HEK293 (cell line): ENCODE data around the gene NACA2.

ENCODE experiments used
- BCL11A ChIP-seq: fragments of 450-650 bp; formaldehyde crosslinking; IDR thresholded peaks from 2 replicates; pipeline ENCODE4 v1.5.1; 2016; ENCODE audit warnings: low read depth, missing biosample characterization, missing genetic modification characterization
- ZBTB21 ChIP-seq: fragments of 450-650 bp; formaldehyde crosslinking; IDR thresholded peaks from 2 replicates; pipeline ENCODE4 v1.5.1; 2017; ENCODE audit warnings: missing biosample characterization, missing genetic modification characterization
- ZNF274 ChIP-seq, 2 experiments: fragments of 200-500 bp in 1 of 2; fragments of 450-650 bp in 1 of 2; sonication (Bioruptor generic) in 1 of 2; formaldehyde crosslinking in 1 of 2; IDR thresholded peaks; 2 replicates each; pipeline versions ENCODE4 v1.5.1 to v1.6.1; 2014 to 2016; ENCODE audit warnings: borderline replicate concordance in 1 of 2, inconsistent platforms in 1 of 2, low read length in 1 of 2, missing biosample characterization in 1 of 2, missing genetic modification characterization in 1 of 2
- ZNF629 ChIP-seq: fragments of 450-650 bp; formaldehyde crosslinking; IDR thresholded peaks from 2 replicates; pipeline ENCODE4 v1.5.1; 2017; ENCODE audit warnings: missing biosample characterization, missing genetic modification characterization
- TF ChIP-seq, protein P1 (sequence below): fragments of 450-650 bp; formaldehyde crosslinking; IDR thresholded peaks from 2 replicates; pipeline ENCODE4 v1.5.1; 2016; ENCODE audit warnings: missing biosample characterization, missing genetic modification characterization
- TF ChIP-seq, protein P2 (sequence below): fragments of 450-650 bp; formaldehyde crosslinking; IDR thresholded peaks from 2 replicates; pipeline ENCODE4 v1.5.1; 2017; ENCODE audit warnings: missing biosample characterization, missing genetic modification characterization
- TF ChIP-seq, protein P3 (sequence below): fragments of 450-650 bp; formaldehyde crosslinking; IDR thresholded peaks from 2 replicates; pipeline ENCODE4 v1.5.1; 2016; ENCODE audit warnings: missing biosample characterization, missing genetic modification characterization, low read depth

DNA sequence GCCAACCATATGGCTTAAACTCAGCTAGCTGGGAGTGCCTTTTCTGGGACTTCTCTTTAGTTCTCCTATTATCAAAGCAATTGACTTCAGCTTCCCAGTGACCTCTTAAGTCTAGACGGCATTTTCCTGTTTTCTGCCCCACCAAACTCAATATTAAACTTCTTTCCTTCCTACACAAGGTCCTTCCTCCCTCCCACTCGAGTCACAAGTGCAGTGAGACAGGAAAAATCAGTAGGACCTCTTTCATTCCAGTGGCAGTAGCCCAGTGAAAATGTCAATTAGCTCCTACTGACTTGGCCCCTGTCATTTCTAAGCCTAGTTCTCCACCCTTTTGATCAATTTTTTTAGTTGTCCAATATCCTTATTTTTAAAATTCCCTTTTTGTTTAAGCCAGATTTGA, 9.6 kb upstream of the NACA2 start:
- no peak for TF ChIP-seq ZNF629 (tag by site-specific recombination)
- TF ChIP-seq, protein P1, sequence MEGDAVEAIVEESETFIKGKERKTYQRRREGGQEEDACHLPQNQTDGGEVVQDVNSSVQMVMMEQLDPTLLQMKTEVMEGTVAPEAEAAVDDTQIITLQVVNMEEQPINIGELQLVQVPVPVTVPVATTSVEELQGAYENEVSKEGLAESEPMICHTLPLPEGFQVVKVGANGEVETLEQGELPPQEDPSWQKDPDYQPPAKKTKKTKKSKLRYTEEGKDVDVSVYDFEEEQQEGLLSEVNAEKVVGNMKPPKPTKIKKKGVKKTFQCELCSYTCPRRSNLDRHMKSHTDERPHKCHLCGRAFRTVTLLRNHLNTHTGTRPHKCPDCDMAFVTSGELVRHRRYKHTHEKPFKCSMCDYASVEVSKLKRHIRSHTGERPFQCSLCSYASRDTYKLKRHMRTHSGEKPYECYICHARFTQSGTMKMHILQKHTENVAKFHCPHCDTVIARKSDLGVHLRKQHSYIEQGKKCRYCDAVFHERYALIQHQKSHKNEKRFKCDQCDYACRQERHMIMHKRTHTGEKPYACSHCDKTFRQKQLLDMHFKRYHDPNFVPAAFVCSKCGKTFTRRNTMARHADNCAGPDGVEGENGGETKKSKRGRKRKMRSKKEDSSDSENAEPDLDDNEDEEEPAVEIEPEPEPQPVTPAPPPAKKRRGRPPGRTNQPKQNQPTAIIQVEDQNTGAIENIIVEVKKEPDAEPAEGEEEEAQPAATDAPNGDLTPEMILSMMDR (tag by site-specific recombination): no peak
- no peak for TF ChIP-seq ZNF274 (IDR thresholded peaks at IDR 0.05; ENCODE audit: low read length)
- TF ChIP-seq ZNF274 (tag by site-specific recombination; IDR thresholded peaks at IDR 0.05; ENCODE audit: borderline replicate concordance): no peak
- TF ChIP-seq, protein P2, sequence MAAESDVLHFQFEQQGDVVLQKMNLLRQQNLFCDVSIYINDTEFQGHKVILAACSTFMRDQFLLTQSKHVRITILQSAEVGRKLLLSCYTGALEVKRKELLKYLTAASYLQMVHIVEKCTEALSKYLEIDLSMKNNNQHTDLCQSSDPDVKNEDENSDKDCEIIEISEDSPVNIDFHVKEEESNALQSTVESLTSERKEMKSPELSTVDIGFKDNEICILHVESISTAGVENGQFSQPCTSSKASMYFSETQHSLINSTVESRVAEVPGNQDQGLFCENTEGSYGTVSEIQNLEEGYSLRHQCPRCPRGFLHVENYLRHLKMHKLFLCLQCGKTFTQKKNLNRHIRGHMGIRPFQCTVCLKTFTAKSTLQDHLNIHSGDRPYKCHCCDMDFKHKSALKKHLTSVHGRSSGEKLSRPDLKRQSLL (tag by site-specific recombination): no peak
- TF ChIP-seq, protein P3, sequence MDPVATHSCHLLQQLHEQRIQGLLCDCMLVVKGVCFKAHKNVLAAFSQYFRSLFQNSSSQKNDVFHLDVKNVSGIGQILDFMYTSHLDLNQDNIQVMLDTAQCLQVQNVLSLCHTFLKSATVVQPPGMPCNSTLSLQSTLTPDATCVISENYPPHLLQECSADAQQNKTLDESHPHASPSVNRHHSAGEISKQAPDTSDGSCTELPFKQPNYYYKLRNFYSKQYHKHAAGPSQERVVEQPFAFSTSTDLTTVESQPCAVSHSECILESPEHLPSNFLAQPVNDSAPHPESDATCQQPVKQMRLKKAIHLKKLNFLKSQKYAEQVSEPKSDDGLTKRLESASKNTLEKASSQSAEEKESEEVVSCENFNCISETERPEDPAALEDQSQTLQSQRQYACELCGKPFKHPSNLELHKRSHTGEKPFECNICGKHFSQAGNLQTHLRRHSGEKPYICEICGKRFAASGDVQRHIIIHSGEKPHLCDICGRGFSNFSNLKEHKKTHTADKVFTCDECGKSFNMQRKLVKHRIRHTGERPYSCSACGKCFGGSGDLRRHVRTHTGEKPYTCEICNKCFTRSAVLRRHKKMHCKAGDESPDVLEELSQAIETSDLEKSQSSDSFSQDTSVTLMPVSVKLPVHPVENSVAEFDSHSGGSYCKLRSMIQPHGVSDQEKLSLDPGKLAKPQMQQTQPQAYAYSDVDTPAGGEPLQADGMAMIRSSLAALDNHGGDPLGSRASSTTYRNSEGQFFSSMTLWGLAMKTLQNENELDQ (tag by site-specific recombination): no peak
- no peak for TF ChIP-seq BCL11A (tag by site-specific recombination)
- no peak for TF ChIP-seq ZBTB21
